Body of pancreas (tissue), 4 donors: Measurements from ENCODE around the gene C19orf12.

ENCODE experiments used
- POLR2A ChIP-seq, 3 donors: fragments of 450-650 bp; IDR thresholded peaks; one replicate each; pipeline ENCODE4 v1.6.1; 2016; ENCODE audit warnings: antibody characterized with exemption in 3 of 3, mild to moderate bottlenecking in 2 of 3
- TF ChIP-seq, protein P1 (sequence below), 7 experiments: fragments of 450-650 bp in 4 of 7; fragments of 200-600 bp in 3 of 7; sonication (generic) in 3 of 7; IDR thresholded peaks; one replicate each; pipeline ENCODE4 v1.5.1; 2016 to 2019; ENCODE audit warnings: antibody characterized with exemption in 7 of 7

- TF ChIP-seq, protein P1, sequence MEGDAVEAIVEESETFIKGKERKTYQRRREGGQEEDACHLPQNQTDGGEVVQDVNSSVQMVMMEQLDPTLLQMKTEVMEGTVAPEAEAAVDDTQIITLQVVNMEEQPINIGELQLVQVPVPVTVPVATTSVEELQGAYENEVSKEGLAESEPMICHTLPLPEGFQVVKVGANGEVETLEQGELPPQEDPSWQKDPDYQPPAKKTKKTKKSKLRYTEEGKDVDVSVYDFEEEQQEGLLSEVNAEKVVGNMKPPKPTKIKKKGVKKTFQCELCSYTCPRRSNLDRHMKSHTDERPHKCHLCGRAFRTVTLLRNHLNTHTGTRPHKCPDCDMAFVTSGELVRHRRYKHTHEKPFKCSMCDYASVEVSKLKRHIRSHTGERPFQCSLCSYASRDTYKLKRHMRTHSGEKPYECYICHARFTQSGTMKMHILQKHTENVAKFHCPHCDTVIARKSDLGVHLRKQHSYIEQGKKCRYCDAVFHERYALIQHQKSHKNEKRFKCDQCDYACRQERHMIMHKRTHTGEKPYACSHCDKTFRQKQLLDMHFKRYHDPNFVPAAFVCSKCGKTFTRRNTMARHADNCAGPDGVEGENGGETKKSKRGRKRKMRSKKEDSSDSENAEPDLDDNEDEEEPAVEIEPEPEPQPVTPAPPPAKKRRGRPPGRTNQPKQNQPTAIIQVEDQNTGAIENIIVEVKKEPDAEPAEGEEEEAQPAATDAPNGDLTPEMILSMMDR (IDR thresholded peaks at IDR 0.05) = no peak
- TF ChIP-seq POLR2A (IDR thresholded peaks at IDR 0.05) = no peak
These were observed 10.2 kb downstream of the C19orf12 start for GRCh38 chr19:29704562-29705558.
